HG02678 (cell line): Measurements from ENCODE around the gene MED27.
A peak's percentile ranks its signal among the peaks of the same experiment; 100 is the strongest.

ENCODE experiments used
- ATAC-seq: cut with Tn5 transposase; IDR thresholded peaks from one replicate; pipeline ENCODE4 v1.9.1; 2021; ENCODE audit warnings: mild to moderate bottlenecking, moderate library complexity; ENCODE audit not compliant: unreplicated experiment

MED27 gene, protein sequence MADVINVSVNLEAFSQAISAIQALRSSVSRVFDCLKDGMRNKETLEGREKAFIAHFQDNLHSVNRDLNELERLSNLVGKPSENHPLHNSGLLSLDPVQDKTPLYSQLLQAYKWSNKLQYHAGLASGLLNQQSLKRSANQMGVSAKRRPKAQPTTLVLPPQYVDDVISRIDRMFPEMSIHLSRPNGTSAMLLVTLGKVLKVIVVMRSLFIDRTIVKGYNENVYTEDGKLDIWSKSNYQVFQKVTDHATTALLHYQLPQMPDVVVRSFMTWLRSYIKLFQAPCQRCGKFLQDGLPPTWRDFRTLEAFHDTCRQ

GRCh38 chr9:132079391-132080091 lies at the start of gene MED27:
MED27 (minus strand) TSS chr9:132079867; CDS start chr9:132079844, 23 bp downstream.
- peak; percentile 93 for ATAC-seq

DNA sequence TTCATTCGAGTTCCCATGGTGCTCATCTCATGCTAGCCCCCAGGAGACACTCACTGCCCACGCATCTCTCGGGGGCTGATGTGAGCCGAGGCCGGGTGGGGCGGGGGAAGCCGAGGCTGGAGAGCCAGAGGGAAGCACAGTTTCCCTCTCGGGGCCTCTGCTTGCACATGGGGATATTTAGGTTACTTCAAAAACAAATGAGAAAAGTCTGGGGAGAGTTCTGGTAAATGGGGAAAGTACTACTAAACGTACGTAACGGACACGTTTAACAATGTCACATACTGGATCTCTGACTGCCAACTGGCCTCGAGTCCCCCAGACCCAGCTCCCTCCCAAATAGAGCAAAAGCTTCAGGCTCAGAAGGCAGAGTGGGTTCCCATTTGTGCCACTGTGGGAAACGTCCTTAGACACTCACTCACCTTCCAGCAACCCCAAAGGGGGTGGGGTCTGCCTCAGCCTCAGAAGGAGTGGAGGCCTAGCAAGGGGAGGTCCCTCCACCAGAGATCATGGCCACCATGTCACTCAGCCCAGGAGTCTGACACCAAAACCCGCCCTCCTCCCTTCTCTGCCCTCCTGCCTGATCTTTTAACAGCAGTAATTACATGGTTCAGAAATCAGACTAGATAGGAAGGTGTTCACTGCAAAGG lies 48.3 kb upstream of the MED27 start:
- no peak for ATAC-seq

DNA sequence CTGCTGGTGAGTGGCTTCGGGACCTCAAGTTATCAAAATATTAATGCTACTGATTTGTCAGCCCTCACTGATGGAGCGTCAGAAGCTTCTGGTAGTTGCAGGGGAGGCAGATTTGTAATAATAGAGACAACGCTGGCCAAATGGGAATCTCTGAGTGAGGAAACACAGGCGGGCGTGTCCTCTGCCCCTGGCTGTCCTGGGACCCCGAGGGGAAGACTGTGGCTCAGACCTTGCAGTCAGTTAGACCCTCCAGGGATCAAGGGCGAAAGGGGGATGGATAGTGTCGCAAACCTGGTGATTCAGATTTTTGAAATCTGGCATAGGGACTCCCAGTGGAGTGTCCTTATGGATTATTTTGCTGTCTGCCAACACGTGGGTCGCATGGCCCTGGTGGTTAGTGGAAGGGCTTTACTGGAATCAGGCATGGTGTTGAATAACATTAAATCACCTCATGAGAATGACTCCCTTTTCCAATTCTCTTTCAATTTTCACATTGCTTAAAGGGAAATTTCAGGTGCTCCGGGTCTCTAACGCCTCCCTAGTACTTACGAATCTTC lies 47.1 kb upstream of the MED27 start:
- ATAC-seq = no peak

DNA sequence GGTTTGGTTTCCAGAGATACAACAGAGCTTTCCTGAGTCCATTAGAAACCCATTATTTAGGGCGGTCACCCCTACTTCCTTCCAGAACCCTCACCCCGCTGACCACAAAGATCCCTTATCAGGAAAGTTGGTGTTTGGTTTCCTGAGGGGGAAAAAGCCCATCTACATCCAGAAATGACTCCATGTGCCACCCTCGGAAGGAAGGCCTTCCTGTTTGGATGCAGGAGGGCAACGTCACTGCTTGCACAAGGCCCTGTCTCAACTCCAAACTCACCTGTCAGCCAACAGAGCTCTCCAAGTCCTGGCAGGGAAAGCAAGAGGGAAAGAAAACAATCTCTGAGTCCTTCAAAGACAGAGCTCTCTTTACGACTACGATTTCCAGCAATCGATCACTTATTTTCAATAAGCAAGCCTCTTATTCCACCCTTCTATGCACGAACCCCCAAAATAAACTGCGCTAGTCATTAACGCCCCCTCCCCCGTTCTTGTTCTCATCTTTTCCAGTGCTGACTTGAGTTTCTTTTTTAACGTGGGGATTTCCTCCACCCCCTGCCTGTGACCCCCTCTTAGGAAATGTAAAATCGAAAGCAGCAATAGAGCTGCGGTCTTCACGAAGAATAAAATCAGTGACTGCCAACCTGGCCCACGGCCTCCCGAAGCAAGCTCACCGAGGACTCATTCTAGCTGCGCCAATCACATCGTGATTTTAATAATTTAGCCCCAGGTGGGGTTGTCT lies 46.4 kb upstream of the MED27 start:
- ATAC-seq = no peak

GRCh38 chr9:132125361-132125760 lies 45.7 kb upstream of the MED27 start:
- ATAC-seq = no peak

GRCh38 chr9:132124800-132125199 lies 45.1 kb upstream of the MED27 start:
- ATAC-seq = no peak

DNA sequence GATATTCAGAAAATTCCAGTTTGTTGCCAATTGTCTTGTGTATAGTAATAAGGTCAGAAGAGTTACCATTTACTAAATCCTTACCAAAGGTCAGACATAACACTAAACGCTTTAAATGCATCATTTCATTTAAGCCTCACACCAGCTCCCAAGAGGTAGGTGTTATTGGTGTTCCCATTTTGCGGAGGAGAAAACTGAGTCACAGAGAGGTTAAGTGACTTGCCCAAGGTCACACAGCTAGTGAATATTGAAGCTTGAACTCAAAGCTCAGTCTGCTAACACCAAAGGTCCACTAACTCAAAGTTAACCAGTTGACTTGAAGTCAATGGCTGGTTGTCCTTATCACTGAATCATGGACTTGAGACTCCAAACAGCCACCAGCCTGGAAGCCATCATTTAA lies 41.4 kb upstream of the MED27 start:
- ATAC-seq = no peak

GRCh38 chr9:132117694-132118093 lies 38.0 kb upstream of the MED27 start:
- no peak for ATAC-seq

GRCh38 chr9:132116583-132116982 lies 36.9 kb upstream of the MED27 start:
- no peak for ATAC-seq

DNA sequence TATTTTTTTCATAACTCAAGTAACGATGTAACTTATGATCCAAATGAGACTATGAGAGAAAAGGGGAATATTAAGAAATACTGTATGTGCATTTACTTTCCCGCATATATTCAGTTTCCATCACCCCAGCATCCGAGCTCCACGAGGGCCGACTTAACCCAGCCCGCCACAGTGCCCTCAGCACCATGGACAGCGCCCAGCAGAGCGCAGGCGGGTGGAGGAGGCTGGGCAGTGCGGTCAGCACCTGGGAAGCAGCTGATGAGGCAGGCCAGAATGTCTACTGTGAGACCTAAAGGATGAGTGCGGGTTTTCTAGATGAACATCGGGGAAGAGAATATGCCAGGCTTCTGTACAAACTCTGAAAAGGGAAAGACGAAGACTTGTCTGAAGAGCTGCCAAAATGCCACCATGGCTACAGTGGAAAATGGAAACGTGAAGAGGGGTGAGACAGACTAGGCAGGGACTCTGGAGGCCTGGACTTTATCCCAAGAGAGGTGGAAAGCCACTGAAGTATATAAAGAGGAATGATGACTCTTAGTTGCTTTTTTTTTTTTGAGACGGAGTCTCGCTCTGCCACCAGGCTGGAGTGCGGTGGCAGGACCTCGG lies 34.5 kb upstream of the MED27 start:
- no peak for ATAC-seq

DNA sequence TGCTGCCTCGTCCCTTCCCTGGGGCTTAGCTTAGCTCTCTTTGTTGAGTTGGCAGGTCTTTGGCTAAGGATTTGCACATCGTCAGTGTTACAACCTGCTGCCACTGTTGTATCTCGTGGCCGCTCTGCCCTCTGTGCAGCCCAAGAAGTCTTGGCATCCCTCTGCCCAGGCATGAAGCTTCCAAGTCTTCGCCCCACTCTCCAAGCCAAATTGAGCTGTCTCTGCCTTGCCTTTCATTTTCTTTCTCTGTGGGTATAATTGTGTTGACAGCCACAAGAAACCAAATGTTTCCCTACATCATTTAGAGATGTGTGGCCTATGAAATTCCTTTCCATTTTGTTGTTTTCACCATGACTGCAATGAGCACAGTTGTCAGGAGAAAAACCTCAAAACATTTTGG lies 29.6 kb upstream of the MED27 start:
- no peak for ATAC-seq

GRCh38 chr9:132108728-132109127 lies 29.1 kb upstream of the MED27 start:
- ATAC-seq = no peak

GRCh38 chr9:132099741-132100407 lies 20.2 kb upstream of the MED27 start:
- ATAC-seq = no peak

- ATAC-seq = no peak
Measured at GRCh38 chr9:132099167-132099566, 19.5 kb upstream of the MED27 start.

- ATAC-seq = no peak
Measured at GRCh38 chr9:132094314-132094791, 14.7 kb upstream of the MED27 start.

DNA sequence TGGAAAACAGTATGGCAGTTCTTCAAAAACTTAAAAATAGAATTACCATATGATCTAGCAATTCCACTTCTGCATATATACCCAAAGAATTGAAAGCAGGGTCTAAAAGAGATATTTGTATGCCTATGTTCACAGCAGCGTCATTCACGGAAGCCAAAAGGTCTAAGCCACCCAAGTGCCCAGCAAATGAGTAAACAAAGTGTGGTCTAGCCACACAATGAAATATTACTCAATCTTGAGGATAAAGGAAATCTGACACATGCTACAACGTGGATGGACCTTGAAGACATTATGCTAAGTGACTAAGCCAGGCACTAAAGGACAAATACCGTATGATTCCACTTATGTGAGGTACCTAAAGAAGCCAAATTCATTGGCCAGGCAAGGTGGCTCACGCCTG lies 11.1 kb upstream of the MED27 start:
- ATAC-seq = no peak

DNA sequence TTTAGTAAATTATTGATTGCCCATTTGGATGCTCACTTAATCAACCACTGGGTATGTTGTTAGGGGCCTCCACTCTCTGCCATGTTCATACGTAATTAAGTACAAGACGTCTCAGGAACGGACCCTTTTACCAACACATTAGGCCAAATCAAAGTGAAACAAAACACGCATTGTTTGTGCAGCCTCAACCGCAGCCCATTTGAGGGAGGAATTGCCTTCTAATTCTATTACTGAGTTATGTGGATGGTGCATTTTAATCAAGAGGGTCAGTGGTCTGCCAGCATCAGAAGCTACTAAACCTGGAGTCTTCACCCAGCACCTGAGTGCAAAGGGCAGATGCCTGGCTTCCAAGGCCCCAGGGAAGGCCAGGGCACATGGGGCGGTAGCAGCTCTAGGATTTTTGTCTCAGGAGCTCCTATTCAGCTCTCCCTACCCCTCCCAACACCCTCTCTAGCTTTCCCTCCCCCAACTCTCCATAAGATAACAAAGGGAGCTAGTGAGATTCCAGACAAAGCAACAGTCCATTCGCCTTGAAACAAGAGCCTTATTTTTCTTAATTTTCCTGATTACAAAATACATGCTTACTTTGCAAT lies 7.9 kb upstream of the MED27 start:
- no peak for ATAC-seq

- ATAC-seq = no peak
Measured at GRCh38 chr9:132082188-132082587, 2.5 kb upstream of the MED27 start.

DNA sequence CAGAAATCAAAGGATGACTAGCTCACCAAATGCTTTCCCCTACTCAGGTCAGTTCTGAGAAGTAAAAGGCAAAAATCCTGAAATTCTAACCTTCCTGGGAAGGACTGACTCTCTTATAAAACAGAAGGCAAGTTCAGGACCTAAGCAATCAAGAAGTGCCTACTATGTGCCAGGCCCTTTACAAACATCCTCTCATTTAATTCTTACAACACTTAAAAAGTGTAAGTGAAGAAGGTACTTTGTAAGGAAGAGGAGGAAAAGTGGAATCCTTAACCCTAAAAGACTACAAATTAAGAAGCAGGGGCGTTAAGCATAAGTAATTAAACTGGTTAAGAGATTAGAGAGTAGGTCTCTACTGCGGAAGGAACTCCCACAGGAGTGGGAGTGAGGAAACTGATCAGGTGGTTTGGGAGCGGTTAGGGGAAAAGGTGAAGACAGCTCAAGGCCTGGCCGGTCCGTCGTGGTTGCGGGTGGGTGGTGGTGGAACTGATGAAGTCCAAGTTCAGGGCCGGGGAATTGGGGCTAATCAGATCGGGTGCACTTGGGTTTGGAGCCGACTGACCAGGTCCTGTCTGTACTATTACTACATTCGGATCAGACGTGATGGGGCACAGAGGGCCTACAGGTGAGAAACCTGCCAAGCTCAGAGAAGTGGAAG lies 839 bp downstream of the MED27 start:
- ATAC-seq = no peak
